HG03442 (cell line): ENCODE data around the gene SGCB.
A peak's percentile ranks its signal among the peaks of the same experiment; 100 is the strongest.
"Not testable (repeated sequence)": the region's sequence is repeated elsewhere in the genome, so short reads cannot be mapped to it uniquely, and the experiment has no call there.

Source experiments
- ATAC-seq: cut with Tn5 transposase; IDR thresholded peaks from one replicate; pipeline ENCODE4 v1.9.1; 2021; ENCODE audit warnings: mild to moderate bottlenecking, moderate library complexity; ENCODE audit not compliant: unreplicated experiment

SGCB gene, protein sequence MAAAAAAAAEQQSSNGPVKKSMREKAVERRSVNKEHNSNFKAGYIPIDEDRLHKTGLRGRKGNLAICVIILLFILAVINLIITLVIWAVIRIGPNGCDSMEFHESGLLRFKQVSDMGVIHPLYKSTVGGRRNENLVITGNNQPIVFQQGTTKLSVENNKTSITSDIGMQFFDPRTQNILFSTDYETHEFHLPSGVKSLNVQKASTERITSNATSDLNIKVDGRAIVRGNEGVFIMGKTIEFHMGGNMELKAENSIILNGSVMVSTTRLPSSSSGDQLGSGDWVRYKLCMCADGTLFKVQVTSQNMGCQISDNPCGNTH

DNA sequence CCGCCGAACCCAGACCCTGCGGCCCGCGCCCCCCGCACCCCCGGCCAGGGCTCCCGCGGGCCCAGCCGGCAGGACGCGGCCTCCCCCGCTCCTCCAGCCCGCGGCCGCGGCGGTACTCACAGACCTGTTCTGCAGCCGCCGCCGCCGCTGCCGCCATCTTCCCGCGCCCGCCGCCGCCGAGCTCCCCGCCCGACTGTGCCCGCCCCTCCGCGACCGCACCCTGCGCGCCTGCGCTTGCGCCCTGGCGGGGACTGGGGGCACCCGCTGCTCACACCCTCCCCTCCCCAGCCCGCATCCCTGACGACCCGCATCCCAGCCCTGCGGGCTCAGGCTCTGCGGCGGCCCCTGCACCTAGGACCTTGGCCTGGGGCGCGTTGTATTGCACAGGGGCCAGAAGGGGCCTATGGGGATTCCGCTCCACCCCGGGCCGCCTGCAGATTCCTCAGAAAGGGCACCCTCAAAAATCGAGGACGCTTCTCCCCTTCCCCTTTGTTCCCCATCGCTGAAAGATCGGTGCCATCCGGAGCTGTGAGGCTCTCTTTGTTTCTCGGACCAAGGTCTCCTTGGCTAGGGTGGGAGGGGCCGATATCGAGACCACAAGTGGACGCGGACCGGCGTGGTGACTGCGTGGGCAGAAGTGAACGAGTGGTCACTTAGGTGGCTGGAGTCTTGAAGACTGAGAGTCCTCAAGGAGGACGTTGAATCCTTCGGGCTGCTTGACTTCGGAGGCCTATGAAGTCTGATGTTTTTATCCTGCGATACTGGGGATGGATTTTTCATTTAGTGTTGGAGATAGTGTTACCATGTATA, at the start of gene SGCB:
Gene SGCB (minus strand): TSS at position 197 of the 810 bp plus-strand sequence. CDS start 40 bp downstream, at position 157.
- ATAC-seq: peak; percentile 92

DNA sequence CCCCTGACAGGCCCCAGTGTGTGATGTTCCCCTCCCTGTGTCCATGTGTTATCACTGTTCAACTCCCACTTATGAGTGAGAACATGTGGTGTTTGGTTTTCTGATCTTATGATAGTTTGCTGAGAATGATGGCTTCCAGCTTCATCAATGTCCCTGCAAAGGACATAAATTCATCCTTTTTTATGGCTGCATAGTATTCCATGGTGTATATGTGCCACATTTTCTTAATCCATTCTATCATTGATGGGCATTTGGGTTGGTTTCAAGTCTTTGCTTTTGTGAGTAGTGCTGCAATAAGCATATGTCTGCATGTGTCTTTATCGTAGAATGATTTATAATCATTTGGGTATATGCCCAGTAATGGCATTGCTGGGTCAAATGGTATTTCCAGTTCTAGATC, 48.3 kb upstream of the SGCB start:
- not testable (repeated sequence) for ATAC-seq

DNA sequence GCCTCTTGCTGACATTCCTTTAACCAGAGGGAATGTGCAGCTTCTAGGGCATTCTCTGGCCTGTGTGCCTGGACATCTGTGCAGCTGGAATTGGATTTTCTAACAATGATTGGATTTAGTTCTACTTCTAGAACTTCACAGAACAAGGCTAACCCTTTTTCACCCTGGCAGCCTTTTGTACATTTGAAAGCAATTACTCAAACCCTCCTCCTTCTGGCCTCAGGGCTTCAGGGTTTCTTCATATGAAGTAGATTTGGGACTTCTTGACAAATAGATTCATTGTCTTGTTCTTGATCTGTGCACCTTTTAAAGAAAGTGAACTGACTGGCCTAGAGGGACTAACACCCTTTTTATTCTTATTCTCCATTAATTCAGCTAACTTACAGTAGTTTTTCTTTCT, 43.1 kb upstream of the SGCB start:
- no peak for ATAC-seq

DNA sequence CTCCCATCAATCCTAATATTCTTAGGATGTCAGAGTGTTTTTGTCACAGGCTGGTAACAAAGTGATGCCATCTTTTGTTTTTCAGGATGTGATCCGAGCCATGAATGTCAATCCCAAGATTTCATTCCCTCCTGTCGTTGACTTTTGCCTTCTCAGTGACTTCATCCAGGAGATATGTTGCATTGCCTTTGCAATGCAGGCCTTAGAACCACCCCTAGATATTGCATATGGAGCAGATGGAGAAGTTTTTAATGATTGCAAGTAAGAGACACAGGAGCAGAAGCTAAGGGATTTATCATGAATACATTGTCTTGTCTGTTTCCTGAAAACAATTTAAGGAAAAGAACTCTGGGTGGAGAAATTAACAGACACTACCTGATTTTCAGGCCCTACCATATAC, 41.6 kb upstream of the SGCB start:
- no peak for ATAC-seq

DNA sequence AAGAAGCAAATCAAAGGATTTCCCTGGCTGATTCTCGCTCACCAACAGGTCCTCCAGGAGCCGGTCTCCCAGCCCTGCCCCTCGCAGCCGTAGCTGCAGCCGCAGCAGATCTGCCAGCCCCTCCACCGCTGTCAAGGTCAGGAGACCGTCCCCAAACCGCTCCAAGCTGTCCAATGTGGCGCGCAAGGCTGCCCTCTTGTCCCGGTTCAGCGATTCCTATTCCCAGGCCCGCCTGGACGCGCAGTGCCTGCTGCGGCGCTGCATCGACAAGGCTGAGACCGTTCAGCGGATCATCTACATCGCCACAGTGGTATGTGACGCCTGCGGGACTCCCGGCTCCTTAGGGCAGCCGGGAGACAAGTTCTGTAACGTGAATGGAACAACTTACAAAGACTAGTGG, 38.6 kb upstream of the SGCB start:
- no peak for ATAC-seq

DNA sequence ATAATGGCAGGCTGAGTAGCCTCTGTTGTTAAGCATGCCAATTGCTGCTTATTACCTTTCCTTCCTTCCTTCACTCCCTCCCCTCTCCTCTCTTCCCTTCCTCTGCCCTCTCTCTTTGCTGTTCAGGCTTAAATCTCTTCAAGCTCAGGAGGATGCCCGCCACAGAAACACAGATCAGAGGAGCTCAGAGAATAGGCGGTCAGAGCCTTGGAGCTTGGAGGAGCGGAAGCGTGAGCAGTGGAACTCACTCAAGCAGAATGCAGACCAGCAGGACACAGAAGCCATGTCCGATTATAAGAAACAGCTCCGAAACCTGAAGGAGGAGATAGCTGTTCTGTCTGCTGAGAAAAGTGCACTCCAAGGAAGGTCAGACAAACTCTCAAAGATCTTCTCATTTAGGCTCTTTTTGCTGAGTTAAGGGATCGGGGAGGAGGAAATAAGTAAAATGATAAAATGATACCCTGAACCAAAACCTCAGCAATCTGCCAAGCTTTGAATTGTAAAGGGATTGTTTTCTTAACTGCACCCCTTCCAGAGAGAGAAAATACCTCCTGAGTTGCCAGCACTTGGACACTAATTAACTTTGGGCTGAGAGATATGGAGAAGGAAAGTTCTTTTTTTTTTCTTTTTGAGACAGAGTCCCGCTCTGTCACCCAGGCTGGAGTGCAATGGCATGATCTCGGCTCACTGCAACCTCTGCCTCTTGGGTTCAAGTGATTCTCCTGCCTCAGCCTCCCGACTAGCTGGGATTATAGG, 33.9 kb upstream of the SGCB start:
- ATAC-seq: no peak

DNA sequence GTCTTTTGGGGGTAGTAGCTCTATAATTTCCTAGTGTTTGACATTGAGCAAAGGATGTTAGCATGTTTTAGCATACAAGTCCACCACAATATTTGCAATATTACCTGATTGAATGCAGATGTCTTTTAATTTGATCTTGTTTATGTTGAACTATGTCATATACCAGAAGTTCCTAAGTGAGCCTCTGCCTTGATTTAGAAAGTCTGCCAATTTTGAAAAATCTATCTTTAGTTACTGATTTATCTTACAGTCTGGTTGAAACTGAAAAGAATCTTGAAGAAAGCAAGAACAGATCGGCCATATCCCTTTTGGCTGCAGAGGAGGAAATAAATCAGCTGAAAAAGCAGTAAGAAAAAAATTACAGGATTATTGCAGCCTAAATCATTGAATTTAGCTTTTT, 31.5 kb upstream of the SGCB start:
- ATAC-seq: no peak

DNA sequence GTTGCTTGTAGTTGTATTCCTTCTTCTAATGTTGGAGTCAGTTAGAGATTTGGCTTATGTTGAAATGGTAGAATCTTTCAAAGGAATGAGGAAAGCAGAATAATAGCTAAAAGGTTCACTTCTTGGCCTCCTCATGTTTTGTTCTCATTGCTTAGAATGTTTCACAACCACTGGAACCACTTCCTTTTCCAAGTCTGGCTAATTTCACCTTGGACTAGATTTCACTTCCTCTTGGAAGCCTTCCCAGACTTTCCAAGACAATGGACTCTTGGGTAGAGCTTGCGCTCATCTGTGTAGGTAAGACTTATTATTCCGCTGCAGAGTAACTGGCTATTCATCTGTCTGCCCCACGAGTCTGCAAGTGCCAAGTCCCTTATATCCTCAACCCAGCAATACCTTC, 21.3 kb upstream of the SGCB start:
- ATAC-seq: no peak

DNA sequence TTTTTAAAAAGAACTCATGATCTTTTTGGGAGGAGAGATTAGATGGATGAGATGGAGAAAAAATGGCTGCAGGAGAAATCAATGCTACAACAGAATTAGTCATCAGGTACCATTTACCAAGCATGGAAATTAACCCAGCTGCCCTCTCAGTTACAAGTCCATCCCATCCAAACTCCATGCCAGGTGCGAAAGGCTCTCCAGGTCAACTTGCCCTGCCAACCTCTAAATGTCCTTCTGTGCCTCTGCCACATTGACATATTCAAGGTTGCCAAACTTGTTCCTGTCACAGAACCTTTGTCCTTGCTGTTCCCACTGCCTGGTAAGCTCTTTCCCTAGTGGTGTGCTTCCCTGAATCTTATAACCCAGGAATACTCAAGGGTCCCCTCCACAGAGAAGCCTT, 20.2 kb upstream of the SGCB start:
- no peak for ATAC-seq

DNA sequence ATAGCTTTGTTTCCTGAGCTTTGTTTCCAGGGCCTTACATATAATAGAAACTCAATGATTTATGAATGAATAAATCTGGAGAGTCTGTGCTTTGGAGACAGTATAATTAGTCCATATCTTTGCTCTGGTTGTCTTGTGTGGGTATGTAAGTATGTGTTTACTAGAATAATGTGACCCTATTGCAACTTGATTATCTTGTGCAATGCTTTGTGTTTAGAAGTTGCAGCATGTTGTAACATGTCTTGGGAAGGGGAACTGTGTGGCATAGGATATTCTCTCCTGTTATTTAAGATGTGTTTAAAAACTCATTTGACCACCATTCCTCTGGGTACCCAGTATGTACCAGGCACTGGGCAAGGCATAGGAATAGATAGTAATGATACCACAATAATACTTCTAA, 19.1 kb upstream of the SGCB start:
- no peak for ATAC-seq

DNA sequence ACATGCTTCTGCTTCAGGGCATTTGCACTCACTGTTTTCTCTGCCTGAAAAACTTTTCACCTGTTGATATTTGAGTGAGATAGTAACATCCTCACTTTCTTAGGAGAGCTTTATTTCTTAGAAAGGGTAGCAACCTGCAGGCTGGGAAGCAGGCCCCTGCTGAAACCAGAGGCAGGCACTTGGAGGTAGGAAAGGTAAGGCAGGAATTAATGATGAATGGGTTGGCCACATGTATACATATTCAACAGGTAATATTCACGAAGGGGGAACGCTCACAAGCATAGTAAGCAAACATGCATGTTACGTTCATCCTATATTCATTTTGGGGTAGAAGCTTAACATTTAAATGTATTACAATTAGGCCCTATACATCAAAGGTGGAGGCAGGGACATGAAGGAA, 16.2 kb upstream of the SGCB start:
- no peak for ATAC-seq

DNA sequence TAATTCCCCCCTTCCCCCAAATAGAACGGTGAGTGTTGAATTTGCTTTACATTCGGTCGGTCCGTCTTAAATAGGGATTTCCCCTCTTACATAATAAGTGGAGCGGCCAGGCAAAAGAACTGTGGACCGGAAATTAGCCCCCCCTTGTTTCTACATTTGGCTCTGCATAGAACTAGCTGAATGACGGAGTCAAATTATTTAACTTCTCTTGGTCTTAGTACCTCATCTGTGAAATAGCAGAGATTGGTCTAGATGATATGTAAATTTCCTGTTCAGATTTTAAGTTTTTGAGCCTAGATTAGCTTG, 14.3 kb upstream of the SGCB start:
- ATAC-seq: peak; percentile 63

DNA sequence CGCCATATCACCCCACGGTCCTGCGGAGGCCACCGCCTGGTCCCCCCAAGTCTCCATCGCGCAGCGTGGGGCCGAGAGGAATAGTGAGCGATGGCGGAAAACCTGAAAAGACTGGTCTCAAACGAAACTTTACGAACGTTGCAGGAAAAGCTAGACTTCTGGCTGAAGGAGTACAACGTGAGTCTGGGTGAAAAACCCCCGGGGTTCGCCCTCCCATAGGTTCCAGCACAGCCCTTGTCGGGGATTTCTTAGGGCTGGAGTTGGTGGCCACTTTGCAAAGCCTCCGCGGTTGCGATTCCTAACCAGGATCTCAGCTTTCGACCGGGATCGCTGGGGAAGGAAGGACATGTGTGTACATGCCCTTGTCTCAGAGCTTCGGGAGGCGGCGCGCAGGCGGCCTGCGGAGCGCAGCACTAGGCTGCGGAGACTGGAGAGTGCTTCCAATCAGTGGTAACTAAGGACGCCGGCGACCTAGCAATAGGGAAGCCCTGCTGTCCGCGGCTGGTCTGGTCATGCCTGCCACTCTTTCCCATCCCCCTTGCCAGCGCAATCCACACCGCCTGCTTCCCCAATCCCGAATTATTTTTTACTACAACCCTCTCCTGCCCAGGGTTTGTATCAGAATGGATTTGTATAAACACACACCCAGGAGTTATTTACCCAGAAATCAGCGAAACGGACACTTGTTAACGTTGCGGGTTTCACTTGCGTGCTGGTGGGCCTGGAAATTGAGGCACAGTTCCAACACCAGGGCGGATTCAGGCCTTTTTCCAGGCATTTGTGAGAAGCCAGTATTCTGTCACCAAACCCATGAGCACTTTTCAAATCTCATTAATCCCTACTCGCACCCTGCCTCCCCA, 13.7 kb upstream of the SGCB start:
- peak; percentile 65 for ATAC-seq

DNA sequence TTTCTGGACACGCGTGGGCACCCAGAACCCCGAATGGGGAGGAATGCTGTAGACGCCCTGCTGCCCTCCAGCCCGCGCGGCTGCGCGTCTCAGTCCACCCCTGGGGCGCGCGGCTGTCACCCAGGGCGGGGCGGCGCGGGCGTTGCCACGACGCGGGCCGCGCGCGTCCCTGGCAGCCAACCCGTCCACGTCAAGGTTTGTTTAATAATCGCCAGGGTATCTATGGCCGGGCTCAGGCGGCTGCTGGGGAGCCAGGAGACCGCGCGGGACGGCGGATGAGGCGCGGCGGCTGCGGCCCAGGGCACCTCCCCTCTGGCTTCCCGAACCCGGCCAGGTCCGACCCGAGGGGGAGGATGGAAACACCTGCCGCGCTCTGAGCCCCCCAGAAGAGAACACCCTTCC, 13.1 kb upstream of the SGCB start, which contains the start of gene SPATA18:
Gene SPATA18 (plus strand): TSS at position 92 of the 402 bp plus-strand sequence. CDS start 401 bp downstream, outside the sequence.
- peak; percentile 46 for ATAC-seq

DNA sequence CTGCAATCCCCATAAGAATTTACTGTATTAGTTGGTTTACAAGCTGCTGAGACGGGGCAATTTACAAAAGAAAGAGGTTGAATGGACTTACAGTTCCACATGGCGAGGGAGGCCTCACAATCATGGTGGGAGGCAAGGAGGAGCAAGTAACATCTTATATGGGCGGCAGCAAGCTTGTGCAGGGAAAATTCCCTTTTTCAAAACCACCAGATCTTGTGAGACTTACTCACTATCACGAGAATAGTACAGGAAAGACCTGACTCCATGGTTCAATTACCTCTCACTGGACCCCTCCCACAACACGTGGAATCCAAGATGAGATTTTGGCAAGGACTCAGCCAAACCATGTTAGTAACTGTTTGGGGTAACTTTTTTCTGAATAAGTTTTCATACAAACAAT, 11.2 kb upstream of the SGCB start:
- ATAC-seq: no peak

DNA sequence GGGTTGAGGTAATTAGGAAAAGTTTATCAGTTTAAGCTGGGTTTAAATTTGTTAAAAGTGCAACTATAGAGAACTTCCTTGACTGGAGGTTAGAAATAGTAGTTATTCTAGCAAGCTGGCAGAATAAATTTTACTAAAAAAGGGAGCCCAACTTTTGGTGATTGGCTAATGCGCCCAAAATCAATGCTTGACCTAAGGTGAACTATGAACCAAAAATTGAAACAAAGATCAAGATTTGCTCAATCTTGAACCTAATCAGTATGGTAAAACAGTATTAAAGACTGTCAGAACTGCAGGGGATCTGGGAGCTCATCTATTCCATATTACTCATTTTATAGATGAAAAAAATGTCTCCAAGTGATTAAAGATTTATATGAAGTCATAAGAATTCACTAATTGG, 6.9 kb upstream of the SGCB start:
- no peak for ATAC-seq

DNA sequence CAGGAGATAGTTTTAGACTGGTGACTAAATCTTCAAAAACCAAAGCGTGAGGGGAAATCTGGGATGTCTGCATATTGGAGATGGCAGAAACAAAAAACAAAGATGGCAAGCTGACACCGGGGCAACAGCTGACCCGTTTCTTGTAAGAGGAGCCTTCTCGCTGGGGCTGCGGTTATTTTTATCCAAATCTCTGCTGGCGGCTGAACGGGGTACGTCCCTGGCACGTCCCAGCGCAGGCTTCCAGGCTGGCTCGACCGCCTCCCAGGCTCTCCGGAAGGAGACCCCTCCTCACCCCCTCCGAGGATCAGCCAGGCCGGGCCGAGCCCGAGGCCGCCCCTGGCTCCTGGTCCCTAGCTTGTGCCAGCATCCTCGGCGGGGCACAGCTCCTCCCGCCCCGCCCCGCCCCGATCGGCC, 403 bp downstream of the SGCB start:
- peak; percentile 57 for ATAC-seq

DNA sequence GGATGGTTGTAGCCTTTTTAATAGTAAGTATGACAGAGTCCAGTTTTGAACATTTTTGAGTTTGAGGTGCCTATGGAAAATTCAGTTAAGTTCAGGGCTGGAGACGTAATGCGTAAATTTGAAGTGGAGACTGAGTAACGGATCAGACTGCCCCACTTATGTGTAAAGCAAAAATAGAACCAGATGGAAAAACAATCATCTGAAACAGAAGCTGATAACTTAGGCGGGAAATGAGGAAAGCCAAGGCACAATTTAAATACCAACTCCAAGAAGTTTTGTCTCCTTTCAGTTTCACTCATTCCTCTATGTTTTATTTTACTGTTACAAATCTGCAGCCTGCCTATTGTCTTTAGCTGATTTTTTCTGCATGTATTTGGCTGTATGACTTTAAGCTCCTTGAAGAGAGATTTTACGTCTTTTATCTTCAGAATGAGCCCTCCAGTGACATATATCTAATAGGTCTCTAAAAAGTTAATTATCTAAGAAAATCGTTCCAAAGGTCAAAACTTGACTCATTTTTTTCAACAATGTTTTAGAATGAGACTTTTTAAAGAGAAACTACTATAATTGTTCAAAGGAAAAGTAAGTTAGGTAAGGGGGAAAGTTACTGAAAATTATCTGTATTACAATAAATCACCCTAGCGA, 1.1 kb downstream of the SGCB start:
- ATAC-seq: no peak

DNA sequence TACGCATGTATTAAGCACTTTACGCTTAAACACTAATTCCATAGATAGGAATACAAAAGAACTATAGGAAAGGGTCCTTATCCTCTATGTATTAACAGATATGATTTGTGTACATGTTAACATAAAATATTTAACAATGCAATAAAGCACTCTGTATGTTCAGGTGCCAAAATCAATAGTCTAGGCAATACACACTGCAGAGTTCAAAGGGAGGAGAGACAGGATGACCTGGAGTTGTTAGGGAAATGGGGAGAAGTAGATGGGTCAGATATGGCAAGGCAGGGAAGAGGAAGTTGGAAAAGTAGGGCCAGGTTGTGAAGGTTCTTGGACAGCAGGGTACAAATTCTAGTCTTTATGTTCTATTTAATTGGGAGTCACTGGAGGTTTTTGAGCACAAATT, 2.9 kb downstream of the SGCB start:
- ATAC-seq: no peak

DNA sequence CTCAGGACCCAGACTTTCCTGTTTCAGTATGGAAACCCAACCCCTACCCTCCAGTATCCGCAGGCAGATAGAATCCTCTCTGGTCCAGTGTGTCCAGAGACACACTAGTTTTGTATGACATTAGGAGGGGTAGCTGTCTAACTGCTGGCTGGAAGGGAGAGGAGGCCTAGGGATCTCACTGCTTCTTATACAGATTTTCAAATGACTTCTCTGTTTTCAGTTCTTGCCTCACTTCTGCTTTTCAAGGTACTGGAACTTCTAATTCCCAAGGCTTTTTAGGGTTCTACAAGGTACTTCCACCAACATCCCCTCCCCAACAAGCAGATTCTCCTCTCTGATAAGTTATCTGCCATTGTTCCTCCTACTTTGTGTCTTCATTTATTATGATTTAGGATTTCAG, 6.1 kb downstream of the SGCB start:
- no peak for ATAC-seq
